GM15510 (cell line): ENCODE results near the gene NBPF3.

Experiments
- POLR2A ChIP-seq: IDR thresholded peaks from 3 replicates; pipeline ENCODE4 v1.6.1; 2011; ENCODE audit warnings: borderline replicate concordance; ENCODE audit not compliant: insufficient read length; ENCODE audit errors: extremely low read depth

Gene NBPF3

DNA sequence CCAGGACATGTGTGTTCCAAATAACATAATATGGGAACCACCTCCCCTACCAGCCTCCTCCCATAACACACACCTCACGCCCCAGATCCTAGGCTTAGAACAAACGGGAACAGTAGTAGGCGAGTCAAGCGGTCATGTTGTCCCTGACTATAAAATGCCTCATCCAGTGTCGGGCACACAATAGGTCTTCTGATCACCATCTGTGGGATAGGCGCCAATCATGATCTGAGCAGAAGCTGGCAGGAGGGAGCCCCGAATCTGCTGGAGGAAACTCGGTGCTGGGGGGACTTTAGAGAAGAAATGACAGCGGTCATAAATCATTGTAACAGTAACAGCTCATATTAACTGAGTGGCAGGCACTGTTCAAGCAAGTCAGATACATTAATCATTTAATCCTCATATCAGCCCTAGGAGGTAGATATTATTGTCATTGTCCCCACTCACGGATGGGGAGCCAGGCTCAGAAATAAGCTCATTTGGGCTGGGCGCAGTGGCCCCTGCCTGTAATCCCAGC, 82.6 kb downstream of the NBPF3 start:
- TF ChIP-seq POLR2A = no peak

GRCh38 chr1:21523297-21523813, 83.4 kb downstream of the NBPF3 start:
- no peak for TF ChIP-seq POLR2A

DNA sequence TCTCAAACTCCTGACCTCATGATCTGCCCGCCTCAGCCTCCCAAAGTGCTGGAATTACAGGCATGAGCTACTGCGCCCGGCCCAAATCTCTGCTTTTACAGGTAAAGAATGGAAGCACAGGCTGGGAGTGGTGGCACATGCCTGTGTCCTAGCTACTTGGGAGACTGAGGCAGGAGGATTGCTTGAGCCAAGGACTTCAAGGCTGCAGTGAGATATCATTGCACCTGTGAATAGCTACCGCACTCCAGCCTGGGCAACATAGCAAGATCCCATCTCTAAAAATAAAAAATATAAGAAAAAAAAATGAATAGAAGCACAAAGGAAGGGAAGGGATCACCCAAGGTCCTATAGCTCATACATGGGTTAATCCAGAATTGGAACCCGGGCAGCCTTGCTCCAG, 84.3 kb downstream of the NBPF3 start:
- TF ChIP-seq POLR2A = no peak

GRCh38 chr1:21524686-21525339, 84.9 kb downstream of the NBPF3 start:
- no peak for TF ChIP-seq POLR2A

DNA sequence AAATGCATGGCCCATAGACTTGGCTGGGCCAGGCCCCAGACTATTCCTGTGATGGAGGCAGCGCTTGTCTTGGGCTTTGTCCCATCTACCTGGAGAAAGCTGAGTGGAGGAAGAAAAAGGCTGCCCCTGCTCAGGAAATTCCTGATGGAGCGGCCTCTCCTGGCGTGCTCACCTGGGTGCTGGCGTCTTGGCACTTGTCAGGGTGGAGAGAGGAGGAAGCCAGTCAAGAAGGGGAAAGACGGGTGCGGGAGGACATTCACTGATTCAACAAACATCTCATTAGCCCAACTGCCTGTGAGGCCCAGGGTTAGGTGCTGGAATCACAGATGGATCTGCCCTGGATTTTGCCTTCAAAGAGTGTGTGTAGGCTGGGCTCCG, 85.4 kb downstream of the NBPF3 start:
- TF ChIP-seq POLR2A = no peak

DNA sequence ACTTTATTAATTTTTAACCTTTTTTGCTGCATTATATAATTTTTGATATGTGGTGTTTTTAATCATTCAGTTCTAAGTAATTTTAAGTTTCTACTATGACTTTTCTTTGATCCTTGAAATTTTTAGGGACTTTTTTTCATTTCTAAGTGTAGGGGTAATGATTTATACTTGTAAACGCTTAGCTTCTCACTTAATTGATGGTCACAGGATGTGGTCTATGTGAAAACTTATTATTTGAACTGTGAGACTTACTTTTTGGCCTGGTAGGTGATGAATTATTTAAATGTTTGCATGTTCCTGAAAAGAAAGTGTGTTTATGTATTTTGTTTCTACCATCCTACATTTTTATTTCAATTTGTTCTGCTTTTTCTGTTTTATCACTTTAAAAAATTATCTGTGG, 86.5 kb downstream of the NBPF3 start:
- TF ChIP-seq POLR2A = no peak

- TF ChIP-seq POLR2A = no peak
These were observed 90.6 kb downstream of the NBPF3 start for GRCh38 chr1:21530368-21531016.

GRCh38 chr1:21531241-21531640, 91.3 kb downstream of the NBPF3 start:
- TF ChIP-seq POLR2A = no peak

- TF ChIP-seq POLR2A = no peak
These were observed 92.6 kb downstream of the NBPF3 start for GRCh38 chr1:21532496-21532895.

DNA sequence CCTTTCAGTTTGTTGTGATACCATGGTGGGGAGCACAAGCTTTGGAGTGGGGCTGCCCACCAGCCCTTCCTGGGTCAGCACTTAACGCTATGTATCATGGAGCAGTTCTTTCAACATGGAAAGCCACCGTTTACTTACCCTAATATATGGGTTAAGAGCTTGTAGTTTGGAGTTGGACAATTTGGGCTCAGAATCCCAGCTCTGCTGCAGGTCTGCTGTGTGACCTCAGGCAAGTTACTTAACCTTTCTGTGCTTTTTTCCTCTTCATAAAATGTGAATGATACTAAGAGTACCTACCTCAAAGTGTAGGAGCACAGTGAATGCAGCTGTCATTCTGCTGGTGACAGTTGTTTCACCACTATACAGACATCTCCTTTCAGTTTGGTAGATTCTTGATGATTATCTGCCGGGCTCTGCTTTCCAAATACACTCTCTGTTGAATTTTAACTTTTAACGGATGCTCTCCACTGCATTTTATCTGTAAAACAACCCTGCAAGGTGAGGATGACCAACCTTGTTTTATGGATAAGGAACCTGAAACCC, 93.1 kb downstream of the NBPF3 start:
- no peak for TF ChIP-seq POLR2A

- no peak for TF ChIP-seq POLR2A
These were observed 94.2 kb downstream of the NBPF3 start for GRCh38 chr1:21534146-21534545.
